Esophagus squamous epithelium (tissue), 5 donors: Measurements from ENCODE around the gene SORL1. TPM values are rescaled to one million over a fixed set of nuclear protein-coding genes. Genes with fewer than 3 reads are reported as not detected.

Experiments
- DNase-seq: peaks from one replicate; lab custom pipeline; 2025; lab: John Stamatoyannopoulos, UW
- H3K27ac ChIP-seq, 4 donors: fragments of 200-600 bp; sonication (generic); one replicate each; pipeline ENCODE4 v1.5.1; 2016 to 2019; ENCODE audit warnings: mild to moderate bottlenecking in 1 of 4
- H3K27me3 ChIP-seq, 4 donors: fragments of 200-600 bp; sonication (generic); 1 replicate in 3 of 4; 2 replicates in 1 of 4; pipeline versions ENCODE4 v1.5.1 to v1.6.0; 2017 to 2021; ENCODE audit warnings: antibody characterized with exemption in 1 of 4
- H3K36me3 ChIP-seq, 3 donors: fragments of 200-600 bp; sonication (generic); one replicate each; pipeline ENCODE4 v1.5.1; 2016 to 2019
- H3K4me1 ChIP-seq, 3 donors: fragments of 200-600 bp; sonication (generic); one replicate each; pipeline ENCODE4 v1.5.1; 2017 to 2019
- H3K4me3 ChIP-seq, 4 donors: fragments of 200-600 bp; sonication (generic); 1 replicate in 3 of 4; 2 replicates in 1 of 4; pipeline ENCODE4 v1.5.1; 2016 to 2019; ENCODE audit warnings: mild to moderate bottlenecking in 2 of 4, moderate library complexity in 1 of 4
- H3K9me3 ChIP-seq, 3 donors: fragments of 200-600 bp; sonication (generic); one replicate each; pipeline ENCODE4 v1.5.1; 2016 to 2019
- CTCF ChIP-seq, 6 experiments: fragments of 450-650 bp in 4 of 6; fragments of 200-600 bp in 2 of 6; sonication (generic) in 2 of 6; IDR thresholded peaks; one replicate each; pipeline ENCODE4 v1.5.1; 2016 to 2019; ENCODE audit warnings: antibody characterized with exemption in 6 of 6, mild to moderate bottlenecking in 4 of 6, moderate library complexity in 4 of 6
- POLR2A ChIP-seq, 4 donors: fragments of 450-650 bp; IDR thresholded peaks; one replicate each; pipeline ENCODE4 v1.6.1; 2017; ENCODE audit warnings: antibody characterized with exemption in 4 of 4, mild to moderate bottlenecking in 4 of 4, moderate library complexity in 3 of 4
- WGBS, 2 donors: methylation state at CpG; one replicate each; pipeline ENCODE4 v1.1.5; 2018; 5-methylcytosine and 5-hydroxymethylcytosine counted together
- intact Hi-C: fragments of 100-400 bp; cut with DNase I; formaldehyde crosslinking; loops from one replicate; pipeline ENCODE4 v1.15.0; 2022
- total RNA-seq, 4 donors: library from RNA; depleted of rRNA; stranded (reverse); fragments of >200 nt; gene quantifications; one replicate each; pipeline ENCODE4 v1.1.0, GENCODE V29; 2016
- donor health status: DM: yes; HTN: yes; CAD: no.

The SORL1 gene
- total RNA-seq, 4 donors from 2014 or later, result 6.8 to 19.9 (median 16.3) TPM

- Histone ChIP-seq H3K4me1 (peaks cover 9 to 98% (median 12%) of the 10 kb centered on the region in 3 donors), H3K36me3 (no peaks in the 10 kb centered on the region), H3K4me3 (no peak overlapping the region), H3K27ac (peak overlapping the region in 1 of 4 donors; percentile 34), H3K9me3 (no peaks in the 10 kb centered on the region), H3K27me3 (peaks cover 0 to 15% (median 0%) of the 10 kb centered on the region in 4 donors)
- TF ChIP-seq CTCF (IDR thresholded peaks at IDR 0.05) (no peak), POLR2A (IDR thresholded peaks at IDR 0.05) (no peak)
- 82% methylated on average over 3 to 4 of the region's 4 CpGs for WGBS, 2 donors
- DNase-seq, result no peak
- intact Hi-C loops, result no loop called here
These were observed 3.0 kb upstream of the SORL1 start for GRCh38 chr11:121449123-121449522.

GRCh38 chr11:121449626-121450025 lies 2.5 kb upstream of the SORL1 start:
- Histone ChIP-seq H3K4me3 (no peak overlapping the region), H3K27ac (peak overlapping the region in 1 of 4 donors; percentile 34), H3K36me3 (no peaks in the 10 kb centered on the region), H3K9me3 (no peaks in the 10 kb centered on the region), H3K27me3 (peaks cover 0 to 15% (median 0%) of the 10 kb centered on the region in 4 donors), H3K4me1 (peaks cover 7 to 98% (median 9%) of the 10 kb centered on the region in 3 donors)
- TF ChIP-seq POLR2A (IDR thresholded peaks at IDR 0.05) (no peak), CTCF (IDR thresholded peaks at IDR 0.05) (no peak)
- no peak for DNase-seq
- 63 to 78% methylated on average over 2 of the region's 2 CpGs for WGBS, 2 donors
- intact Hi-C loops, result loop anchor here (10.0 kb wide), 2 partner anchors 125 to 145 kb away; no protein-coding TSS in a partner anchor

GRCh38 chr11:121450401-121450800 lies 1.7 kb upstream of the SORL1 start:
- H3K36me3 ChIP-seq, result no peaks in the 10 kb centered on the region
- intact Hi-C loops, result loop anchor here (10.0 kb wide), 2 partner anchors 126 to 144 kb away; no protein-coding TSS in a partner anchor
- WGBS, 2 donors, result 62 to 78% methylated on average over 1 of the region's 1 CpG
- H3K4me1 ChIP-seq, result peaks cover 7 to 92% (median 9%) of the 10 kb centered on the region in 3 donors
- peak overlapping the region in 2 of 4 donors; percentile 24 to 80 for H3K27ac ChIP-seq
- peaks cover 0 to 15% (median 0%) of the 10 kb centered on the region in 4 donors for H3K27me3 ChIP-seq
- no peaks in the 10 kb centered on the region for H3K9me3 ChIP-seq
- no peak for DNase-seq
- no peak for TF ChIP-seq POLR2A (IDR thresholded peaks at IDR 0.05)
- TF ChIP-seq CTCF (IDR thresholded peaks at IDR 0.05), result no peak
- H3K4me3 ChIP-seq, result no peak overlapping the region

GRCh38 chr11:121451178-121451985 lies 732 bp upstream of the SORL1 start:
- TF ChIP-seq CTCF (IDR thresholded peaks at IDR 0.05), result no peak
- no peak for TF ChIP-seq POLR2A (IDR thresholded peaks at IDR 0.05)
- DNase-seq, result no peak
- WGBS, 2 donors, result 21 to 47% methylated on average over 7 to 9 of the region's 22 CpGs

More at GRCh38 chr11:121451178-121451985, 732 bp upstream of the SORL1 start:
- Histone ChIP-seq H3K9me3 (no peaks in the 10 kb centered on the region), H3K4me3 (peak overlapping the region; percentile 65 to 90 (median 84)), H3K27ac (peak overlapping the region; percentile 58 to 80 (median 62)), H3K36me3 (no peaks in the 10 kb centered on the region), H3K4me1 (peaks cover 9 to 85% (median 12%) of the 10 kb centered on the region in 3 donors), H3K27me3 (peaks cover 0 to 15% (median 0%) of the 10 kb centered on the region in 4 donors)
- intact Hi-C loops, result loop anchor here (10.0 kb wide), 2 partner anchors 127 to 143 kb away; no protein-coding TSS in a partner anchor
